H1 (cell line): ENCODE results near the gene ATP2B3. TPM values are rescaled to one million over a fixed set of nuclear protein-coding genes. Genes with fewer than 3 reads are reported as not detected.

ENCODE experiments used
- CTCF ChIA-PET: fragments of 300-600 bp; sonication (Branson Sonifier 250); formaldehyde crosslinking; loops from one replicate; lab custom pipeline; 2021; ENCODE audit not compliant: partially characterized antibody; lab: Charles Lee
- POLR2A ChIA-PET: fragments of 300-600 bp; sonication (Branson Sonifier 250); formaldehyde crosslinking; loops from one replicate; lab custom pipeline; 2021; ENCODE audit warnings: inconsistent platforms; ENCODE audit not compliant: partially characterized antibody; lab: Charles Lee
- DNase-seq, 2 experiments: peaks; one replicate each; pipeline versions ENCODE4 v3.0.0 to v3.0.0-alpha.2; 2010 to 2022; ENCODE audit warnings: low spot score in 2 of 2, low read depth in 1 of 2, mixed read lengths in 1 of 2
- FAIRE-seq: peaks from 2 replicates; lab custom pipeline; 2011; peaks lifted over from hg19 to GRCh38; lab: Jason Lieb, UNC
- H2AFZ ChIP-seq: 2 replicates; pipeline ENCODE4 v1.8.1; 2012; ENCODE audit warnings: low read length, inconsistent platforms
- H2AK5ac ChIP-seq: 2 replicates; pipeline ENCODE4 v1.6.1; 2013; ENCODE audit warnings: low read depth, low read length
- H2BK120ac ChIP-seq: replicated peaks from 2 replicates; pipeline ENCODE3; 2013; ENCODE audit warnings: low read depth, low read length, inconsistent platforms
- H2BK12ac ChIP-seq: 2 replicates; pipeline ENCODE4 v1.6.1; 2013; ENCODE audit warnings: low read depth, low read length
- H2BK15ac ChIP-seq: 2 replicates; pipeline ENCODE4 v1.6.1; 2013; ENCODE audit warnings: low read length
- H2BK20ac ChIP-seq: 2 replicates; pipeline ENCODE4 v1.6.1; 2013; ENCODE audit warnings: low read length
- H2BK5ac ChIP-seq: 2 replicates; pipeline ENCODE4 v1.6.1; 2013; ENCODE audit warnings: low read depth, low read length
- H3K14ac ChIP-seq: 2 replicates; pipeline ENCODE4 v1.6.1; 2013; ENCODE audit warnings: inconsistent platforms; ENCODE audit not compliant: insufficient read length
- H3K18ac ChIP-seq: 2 replicates; pipeline ENCODE4 v1.6.1; 2013; ENCODE audit warnings: low read length; ENCODE audit errors: extremely low read depth
- H3K23ac ChIP-seq: 2 replicates; pipeline ENCODE4 v1.6.1; 2013; ENCODE audit warnings: inconsistent platforms; ENCODE audit not compliant: insufficient read length
- H3K23me2 ChIP-seq: 2 replicates; pipeline ENCODE4 v1.6.1; 2013; ENCODE audit warnings: low read depth, low read length
- H3K27ac ChIP-seq: 2 replicates; pipeline ENCODE4 v1.6.1; 2011; ENCODE audit warnings: low read depth, low read length, inconsistent platforms
- H3K27me3 ChIP-seq, 4 experiments: replicated peaks in 1 of 4; 1 replicate in 1 of 4; 2 replicates in 3 of 4; pipeline versions ENCODE4 v1.6.1 to v1.8.1; 2011 to 2013; ENCODE audit warnings: low read length in 3 of 4, mild to moderate bottlenecking in 3 of 4, inconsistent platforms in 2 of 4, mixed read lengths in 2 of 4, moderate library complexity in 1 of 4; ENCODE audit not compliant: control insufficient read depth in 3 of 4, insufficient read depth in 3 of 4; ENCODE audit errors: extremely low read depth in 1 of 4
- H3K36me3 ChIP-seq, 4 experiments: 2 replicates each; pipeline versions ENCODE4 v1.6.1 to v1.8.1; 2011 to 2013; ENCODE audit warnings: mild to moderate bottlenecking in 4 of 4, low read length in 3 of 4, moderate library complexity in 2 of 4, control low read depth in 1 of 4, inconsistent platforms in 1 of 4; ENCODE audit not compliant: insufficient read depth in 4 of 4, control insufficient read depth in 2 of 4
- H3K4ac ChIP-seq: replicated peaks from 2 replicates; pipeline ENCODE3; 2013; ENCODE audit warnings: low read length, low read depth, mixed read lengths, inconsistent platforms; ENCODE audit not compliant: insufficient read length
- H3K4me1 ChIP-seq, 4 experiments: replicated peaks in 1 of 4; 1 replicate in 1 of 4; 2 replicates in 3 of 4; pipeline versions ENCODE4 v1.6.1 to v1.8.1; 2011 to 2013; ENCODE audit warnings: low read length in 3 of 4, inconsistent platforms in 2 of 4, mixed read lengths in 1 of 4; ENCODE audit not compliant: insufficient read depth in 4 of 4, control insufficient read depth in 3 of 4
- H3K4me2 ChIP-seq, 2 experiments: 2 replicates each; pipeline versions ENCODE4 v1.6.1 to v1.8.1; 2011 to 2013; ENCODE audit warnings: low read depth in 2 of 2, low read length in 2 of 2, control low read depth in 1 of 2, inconsistent platforms in 1 of 2, mild to moderate bottlenecking in 1 of 2; ENCODE audit not compliant: insufficient read depth in 1 of 2
- H3K4me3 ChIP-seq, 4 experiments: fragments of 200-600, 300-600 bp in 1 of 4; sonication (generic), shearing (Covaris generic), sonication (Bioruptor Twin) in 1 of 4; 2 replicates each; pipeline versions ENCODE4 v1.5.1 to v1.8.1; 2011 to 2016; ENCODE audit warnings: low read length in 4 of 4, low read depth in 3 of 4, control low read depth in 2 of 4, inconsistent platforms in 2 of 4, mild to moderate bottlenecking in 2 of 4, mixed read lengths in 1 of 4, moderate library complexity in 1 of 4; ENCODE audit not compliant: insufficient read depth in 2 of 4; ENCODE audit errors: extremely low read depth in 1 of 4
- H3K56ac ChIP-seq: replicated peaks from 2 replicates; pipeline ENCODE3; 2013; ENCODE audit warnings: low read depth, mild to moderate bottlenecking, mixed read lengths, low read length, inconsistent platforms; ENCODE audit not compliant: insufficient read length
- H3K79me1 ChIP-seq: 2 replicates; pipeline ENCODE4 v1.6.1; 2013; ENCODE audit warnings: low read depth, low read length, control low read depth
- H3K79me2 ChIP-seq, 2 experiments: 2 replicates each; pipeline versions ENCODE4 v1.6.1 to v1.8.1; 2012 to 2013; ENCODE audit warnings: low read length in 2 of 2, mild to moderate bottlenecking in 2 of 2, inconsistent platforms in 1 of 2; ENCODE audit not compliant: insufficient read depth in 2 of 2, control insufficient read depth in 1 of 2
- H3K9ac ChIP-seq, 4 experiments: replicated peaks in 1 of 4; 1 replicate in 1 of 4; 2 replicates in 3 of 4; pipeline versions ENCODE4 v1.6.1 to v1.8.1; 2011 to 2013; ENCODE audit warnings: low read depth in 3 of 4, low read length in 3 of 4, control low read depth in 2 of 4, mild to moderate bottlenecking in 2 of 4, moderate library complexity in 2 of 4, inconsistent platforms in 1 of 4; ENCODE audit errors: extremely low read depth in 1 of 4
- H3K9me3 ChIP-seq, 2 experiments: 2 replicates each; pipeline versions ENCODE4 v1.6.1 to v1.8.1; 2012 to 2013; ENCODE audit warnings: mild to moderate bottlenecking in 2 of 2, moderate library complexity in 2 of 2, control low read depth in 1 of 2, inconsistent platforms in 1 of 2, low read depth in 1 of 2, low read length in 1 of 2, mixed read lengths in 1 of 2; ENCODE audit not compliant: insufficient read depth in 2 of 2
- H4K20me1 ChIP-seq, 2 experiments: replicated peaks in 1 of 2; 2 replicates each; pipeline versions ENCODE3 to v1.8.1; 2011 to 2013; ENCODE audit warnings: inconsistent platforms in 2 of 2, low read length in 2 of 2, mild to moderate bottlenecking in 1 of 2; ENCODE audit not compliant: insufficient read depth in 2 of 2, control insufficient read depth in 1 of 2
- H4K5ac ChIP-seq: 2 replicates; pipeline ENCODE4 v1.6.1; 2013; ENCODE audit warnings: low read length, low read depth, mixed read lengths, inconsistent platforms; ENCODE audit not compliant: insufficient read length
- H4K8ac ChIP-seq: 2 replicates; pipeline ENCODE4 v1.8.0; 2013; ENCODE audit warnings: mild to moderate bottlenecking, moderate library complexity, low read length, inconsistent platforms; ENCODE audit not compliant: insufficient read depth; ENCODE audit errors: extremely low read depth
- H4K91ac ChIP-seq: replicated peaks from 2 replicates; pipeline ENCODE3; 2013; ENCODE audit warnings: low read length, mixed read lengths, inconsistent platforms; ENCODE audit not compliant: insufficient read length
- BCL11A ChIP-seq, 2 experiments: IDR thresholded peaks; one replicate each; pipeline ENCODE4 v1.6.1; 2011; ENCODE audit warnings: low read depth in 2 of 2, low read length in 2 of 2, mild to moderate bottlenecking in 2 of 2
- BRCA1 ChIP-seq: IDR thresholded peaks from 2 replicates; pipeline ENCODE4 v1.6.1; 2012; ENCODE audit warnings: low read depth, low read length, improper control_type of control experiment
- CBX8 ChIP-seq: fragments of 300-800, 300-1000 bp; sonication (generic); IDR thresholded peaks from 2 replicates; pipeline ENCODE4 v1.7.1; 2016; ENCODE audit warnings: low read depth, low read length, borderline replicate concordance
- CREB1 ChIP-seq: IDR thresholded peaks from 2 replicates; pipeline ENCODE4 v1.6.1; 2012; ENCODE audit warnings: inconsistent platforms
- CTBP2 ChIP-seq: IDR thresholded peaks from 2 replicates; pipeline ENCODE4 v1.7.0; 2011; ENCODE audit warnings: borderline replicate concordance, mild to moderate bottlenecking, moderate library complexity, mixed read lengths, low read length; ENCODE audit not compliant: insufficient read depth, insufficient read length
- E2F6 ChIP-seq: IDR thresholded peaks from 2 replicates; pipeline ENCODE4 v1.6.1; 2012; ENCODE audit warnings: inconsistent platforms
- EZH2 ChIP-seq: fragments of 200-600 bp; sonication (generic); IDR thresholded peaks from 2 replicates; pipeline ENCODE4 v1.7.1; 2012; ENCODE audit warnings: low read depth, mild to moderate bottlenecking, moderate library complexity, low read length, inconsistent platforms; ENCODE audit not compliant: severe bottlenecking
- GTF2F1 ChIP-seq: IDR thresholded peaks from 2 replicates; pipeline ENCODE4 v1.6.1; 2012; ENCODE audit warnings: low read depth, low read length, improper control_type of control experiment, borderline replicate concordance
- KDM1A ChIP-seq: fragments of 200-600, 300-600 bp; sonication (generic); IDR thresholded peaks from 2 replicates; pipeline ENCODE4 v1.7.1; 2016; ENCODE audit warnings: mild to moderate bottlenecking, low read length, borderline replicate concordance
- KDM4A ChIP-seq: IDR thresholded peaks from one replicate; pipeline ENCODE4 v1.7.1; 2012; ENCODE audit warnings: low read depth, mild to moderate bottlenecking, moderate library complexity, low read length, inconsistent platforms; ENCODE audit not compliant: severe bottlenecking
- POLR2A ChIP-seq, 2 experiments: IDR thresholded peaks; 1 replicate in 1 of 2; 2 replicates in 1 of 2; pipeline ENCODE4 v1.6.1; 2011; ENCODE audit warnings: low read depth in 2 of 2, low read length in 2 of 2, mild to moderate bottlenecking in 2 of 2; ENCODE audit errors: control extremely low read depth in 1 of 2
- RXRA ChIP-seq: IDR thresholded peaks from 2 replicates; pipeline ENCODE4 v1.6.1; 2011; ENCODE audit warnings: low read depth, mild to moderate bottlenecking, low read length, moderate library complexity; ENCODE audit not compliant: insufficient read depth
- SIRT6 ChIP-seq: IDR thresholded peaks from one replicate; pipeline ENCODE4 v1.7.1; 2012; ENCODE audit warnings: low read length, inconsistent platforms
- SP1 ChIP-seq: IDR thresholded peaks from 2 replicates; pipeline ENCODE4 v1.6.1; 2011; ENCODE audit warnings: low read depth, low read length
- YY1 ChIP-seq: IDR thresholded peaks from 2 replicates; pipeline ENCODE4 v1.6.1; 2011; ENCODE audit warnings: low read depth, mild to moderate bottlenecking, low read length
- WGBS, 2 experiments: shearing (Covaris generic) in 1 of 2; methylation state at CpG; one replicate each; pipeline versions ENCODE4 v1.1.6 to v1.1.7; 2013 to 2015; ENCODE audit warnings: low lambda C conversion rate in 2 of 2, mixed read lengths in 2 of 2, inconsistent platforms in 1 of 2, low coverage in 1 of 2, missing lambda C conversion rate in 1 of 2; ENCODE audit not compliant: insufficient replicate concordance in 2 of 2, insufficient coverage in 1 of 2, insufficient read length in 1 of 2; ENCODE audit errors: extremely low coverage in 1 of 2, missing lambda C conversion rate in 1 of 2; 5-methylcytosine and 5-hydroxymethylcytosine counted together
- polyA plus RNA-seq, 7 experiments: library from polyadenylated mRNA; depleted of rRNA in 3 of 7; stranded (reverse) in 5 of 7; unstranded in 2 of 7; fragments of >200 nt in 5 of 7; fragments of 200-250 nt in 2 of 7; gene quantifications; 1 replicate in 5 of 7; 2 replicates in 1 of 7; 4 replicates in 1 of 7; pipeline versions ENCODE4 v1.2.1 to v1.2.3, GENCODE V29; 2011 to 2013; ENCODE audit warnings: missing spikeins in 2 of 7, mixed read lengths in 2 of 7
- total RNA-seq: library from RNA; stranded (reverse); fragmentation: NEBNext Ultra II Directional; extraction: Animal tissue kit (Norgen Biotek cat#: 25700); gene quantifications from 2 replicates; pipeline ENCODE4 v1.2.1, GENCODE V29; 2021

The ATP2B3 gene
- total and polyA plus RNA-seq, 2 of the 8 experiments (the other 6 are each of a cell fraction or from before 2014, with no cell fraction given) = 0.14 to 0.19 TPM

- H2BK5ac ChIP-seq = no peak overlapping the region
- DNase-seq = no peak
- WGBS, 2 experiments = 57% methylated on average over 3 of the region's 5 CpGs; no CpG with 5 or more reads in 1 of the 2 experiments
- TF ChIP-seq E2F6 = no peak
- TF ChIP-seq CREB1 = no peak
- no peak for TF ChIP-seq CBX8
- TF ChIP-seq GTF2F1 = no peak
- no peak for TF ChIP-seq KDM4A
- TF ChIP-seq KDM1A = no peak
- no peak for TF ChIP-seq POLR2A (IDR thresholded peaks at IDR 0.05; ENCODE audit: control extremely low read depth in 1 of 2, low read depth in 2 of 2, low read length in 2 of 2)
- no peak for TF ChIP-seq SIRT6
- no peak for TF ChIP-seq YY1
- TF ChIP-seq RXRA = no peak
- TF ChIP-seq BRCA1 = no peak
- TF ChIP-seq CTBP2 = no peak
- no peak for TF ChIP-seq BCL11A (IDR thresholded peaks at IDR 0.05; ENCODE audit: low read depth in 2 of 2, low read length in 2 of 2)
- no peak for TF ChIP-seq SP1
- TF ChIP-seq EZH2 = no peak
These were observed 4.2 kb upstream of the ATP2B3 start for GRCh38 chrX:153513265-153513664.

More at GRCh38 chrX:153513265-153513664, 4.2 kb upstream of the ATP2B3 start:
- H3K9me3 ChIP-seq = no peaks in the 10 kb centered on the region
- peak overlapping the region; percentile 19; the same call in 1 of the 2 replicates for H2BK15ac ChIP-seq
- peaks cover 0 to 8% of the 10 kb centered on the region in 2 experiments for H4K20me1 ChIP-seq
- H3K56ac ChIP-seq = no peak overlapping the region
- no peak overlapping the region for H4K8ac ChIP-seq
- POLR2A ChIA-PET = no interaction called here
- FAIRE-seq = no peak
- H3K79me1 ChIP-seq = no peaks in the 10 kb centered on the region
- H3K36me3 ChIP-seq = no peaks in the 10 kb centered on the region
- no peak overlapping the region for H2BK12ac ChIP-seq
- H3K4ac ChIP-seq = no peak overlapping the region
- no peak overlapping the region for H3K4me3 ChIP-seq
- no peak overlapping the region for H3K4me2 ChIP-seq
- peaks cover 8 to 19% (median 18%) of the 10 kb centered on the region in 4 experiments for H3K27me3 ChIP-seq
- CTCF ChIA-PET = no interaction called here
- no peak overlapping the region for H3K18ac ChIP-seq
- no peak overlapping the region for H3K23ac ChIP-seq
- no peak overlapping the region for H2AFZ ChIP-seq
- no peak overlapping the region for H3K14ac ChIP-seq
- no peak overlapping the region for H2AK5ac ChIP-seq
- H4K5ac ChIP-seq = no peak overlapping the region
- H2BK20ac ChIP-seq = no peak overlapping the region
- no peaks in the 10 kb centered on the region for H3K79me2 ChIP-seq
- H3K9ac ChIP-seq = no peak overlapping the region
- H3K23me2 ChIP-seq = peaks cover 10% of the 10 kb centered on the region; the same call in 1 of the 2 replicates
- H3K27ac ChIP-seq = no peak overlapping the region
- H3K4me1 ChIP-seq = no peaks in the 10 kb centered on the region
- no peak overlapping the region for H2BK120ac ChIP-seq
- no peak overlapping the region for H4K91ac ChIP-seq
